Measurements from ENCODE around the gene CLEC4G. TPM values are rescaled to one million over a fixed set of nuclear protein-coding genes. Genes with fewer than 3 reads are reported as not detected.

CLEC4G gene
- polyA plus RNA-seq, 2 of the 4 experiments (the other 2 are of a cell fraction): not detected

DNA sequence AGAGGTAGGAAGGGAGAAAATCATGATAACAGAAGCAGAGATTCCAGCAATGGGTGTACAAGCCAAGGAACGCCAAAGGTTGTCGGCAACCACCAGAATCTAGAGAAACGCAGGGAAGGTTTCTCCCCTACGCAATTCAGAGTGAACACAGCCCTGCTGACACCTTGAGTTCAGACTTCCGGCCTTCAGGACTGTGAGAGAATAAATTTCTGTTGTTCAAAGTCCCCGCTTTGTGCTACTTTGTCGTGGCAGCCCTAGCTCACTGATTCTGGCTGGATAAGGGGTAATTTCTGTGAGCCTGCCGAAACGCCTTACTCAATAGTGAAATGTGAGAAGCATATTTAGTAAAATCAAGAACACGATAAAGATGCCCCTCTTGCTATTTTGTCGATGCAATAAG, 5.3 kb upstream of the CLEC4G start:
- CTCF ChIA-PET: no interaction called here
- WGBS (ENCODE audit: missing lambda C conversion rate): 27% methylated on average over 11 of the region's 11 CpGs
- ATAC-seq: no peak

DNA sequence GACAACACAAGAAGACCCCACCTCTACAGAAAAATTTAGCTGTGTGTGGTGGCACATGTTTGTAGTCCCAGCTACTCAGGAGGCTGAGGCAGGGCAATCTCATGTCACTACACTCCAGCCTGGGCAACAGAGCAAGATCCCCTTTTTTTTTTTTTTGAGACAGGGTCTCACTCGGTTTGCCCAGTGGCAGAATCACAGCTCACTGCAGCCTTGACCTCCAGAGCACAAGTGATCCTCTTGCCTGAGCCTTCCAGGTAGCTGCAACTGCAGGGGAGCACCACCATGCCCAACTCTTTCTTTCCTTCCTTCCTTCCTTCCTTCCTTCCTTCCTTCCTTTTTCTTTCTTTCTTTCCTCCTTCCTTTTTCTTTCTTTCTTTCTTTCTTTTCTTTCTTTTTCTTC, 4.2 kb upstream of the CLEC4G start:
- DNase-seq (ENCODE audit: low read depth in 1 of 2, low spot score in 1 of 2): no peak
- 0% methylated on average over 1 of the region's 1 CpG for WGBS (ENCODE audit: missing lambda C conversion rate)
- ChIA-PET CTCF (interaction anchor here (1.4 kb wide), 1 partner anchor 168 kb away, joined by 3 read pairs; no protein-coding TSS in a partner anchor), POLR2A (no interaction called here)
- no peak overlapping the region for H3K4me2 ChIP-seq
- no peak overlapping the region for H3K4me3 ChIP-seq
- TF ChIP-seq, protein P1, sequence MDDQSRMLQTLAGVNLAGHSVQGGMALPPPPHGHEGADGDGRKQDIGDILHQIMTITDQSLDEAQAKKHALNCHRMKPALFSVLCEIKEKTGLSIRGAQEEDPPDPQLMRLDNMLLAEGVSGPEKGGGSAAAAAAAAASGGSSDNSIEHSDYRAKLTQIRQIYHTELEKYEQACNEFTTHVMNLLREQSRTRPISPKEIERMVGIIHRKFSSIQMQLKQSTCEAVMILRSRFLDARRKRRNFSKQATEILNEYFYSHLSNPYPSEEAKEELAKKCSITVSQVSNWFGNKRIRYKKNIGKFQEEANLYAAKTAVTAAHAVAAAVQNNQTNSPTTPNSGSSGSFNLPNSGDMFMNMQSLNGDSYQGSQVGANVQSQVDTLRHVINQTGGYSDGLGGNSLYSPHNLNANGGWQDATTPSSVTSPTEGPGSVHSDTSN (IDR thresholded peaks at IDR 0.05): no peak
- TF ChIP-seq, protein P2, sequence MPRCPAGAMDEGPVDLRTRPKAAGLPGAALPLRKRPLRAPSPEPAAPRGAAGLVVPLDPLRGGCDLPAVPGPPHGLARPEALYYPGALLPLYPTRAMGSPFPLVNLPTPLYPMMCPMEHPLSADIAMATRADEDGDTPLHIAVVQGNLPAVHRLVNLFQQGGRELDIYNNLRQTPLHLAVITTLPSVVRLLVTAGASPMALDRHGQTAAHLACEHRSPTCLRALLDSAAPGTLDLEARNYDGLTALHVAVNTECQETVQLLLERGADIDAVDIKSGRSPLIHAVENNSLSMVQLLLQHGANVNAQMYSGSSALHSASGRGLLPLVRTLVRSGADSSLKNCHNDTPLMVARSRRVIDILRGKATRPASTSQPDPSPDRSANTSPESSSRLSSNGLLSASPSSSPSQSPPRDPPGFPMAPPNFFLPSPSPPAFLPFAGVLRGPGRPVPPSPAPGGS (IDR thresholded peaks at IDR 0.05): no peak
- no peak for TF ChIP-seq EP300 (IDR thresholded peaks at IDR 0.05)
- no peak for TF ChIP-seq ZC3H11A (IDR thresholded peaks at IDR 0.05)
- TF ChIP-seq POLR2AphosphoS2 (conservative IDR thresholded peaks at IDR 0.05; ENCODE audit: low read length): no peak
- no peak for TF ChIP-seq PHF8 (IDR thresholded peaks at IDR 0.05; ENCODE audit: borderline replicate concordance, low read depth)
- no peak for TF ChIP-seq HOXA7 (CRISPR knock-in tag; IDR thresholded peaks at IDR 0.05)
- TF ChIP-seq NFE2L2 (conservative IDR thresholded peaks at IDR 0.05; ENCODE audit: low read length): no peak
- TF ChIP-seq, protein P3, sequence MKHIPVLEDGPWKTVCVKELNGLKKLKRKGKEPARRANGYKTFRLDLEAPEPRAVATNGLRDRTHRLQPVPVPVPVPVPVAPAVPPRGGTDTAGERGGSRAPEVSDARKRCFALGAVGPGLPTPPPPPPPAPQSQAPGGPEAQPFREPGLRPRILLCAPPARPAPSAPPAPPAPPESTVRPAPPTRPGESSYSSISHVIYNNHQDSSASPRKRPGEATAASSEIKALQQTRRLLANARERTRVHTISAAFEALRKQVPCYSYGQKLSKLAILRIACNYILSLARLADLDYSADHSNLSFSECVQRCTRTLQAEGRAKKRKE (CRISPR knock-in tag; IDR thresholded peaks at IDR 0.05; ENCODE audit: low read depth): no peak
- TF ChIP-seq, protein P4, sequence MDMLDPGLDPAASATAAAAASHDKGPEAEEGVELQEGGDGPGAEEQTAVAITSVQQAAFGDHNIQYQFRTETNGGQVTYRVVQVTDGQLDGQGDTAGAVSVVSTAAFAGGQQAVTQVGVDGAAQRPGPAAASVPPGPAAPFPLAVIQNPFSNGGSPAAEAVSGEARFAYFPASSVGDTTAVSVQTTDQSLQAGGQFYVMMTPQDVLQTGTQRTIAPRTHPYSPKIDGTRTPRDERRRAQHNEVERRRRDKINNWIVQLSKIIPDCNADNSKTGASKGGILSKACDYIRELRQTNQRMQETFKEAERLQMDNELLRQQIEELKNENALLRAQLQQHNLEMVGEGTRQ (IDR thresholded peaks at IDR 0.05): no peak
- H3K27ac ChIP-seq: no peak overlapping the region
- no peaks in the 10 kb centered on the region for H3K9me3 ChIP-seq
- H3K4me1 ChIP-seq: no peaks in the 10 kb centered on the region
- no peak for ATAC-seq
- no peak for FAIRE-seq

More for the DNA sequence above, 5.3 kb upstream of the CLEC4G start:
- Histone ChIP-seq H3K4me2 (no peak overlapping the region), H3K9me3 (no peaks in the 10 kb centered on the region), H3K4me3 (no peak overlapping the region), H3K4me1 (no peaks in the 10 kb centered on the region), H3K27ac (no peak overlapping the region)
- FAIRE-seq (no peak), DNase-seq (ENCODE audit: low read depth in 1 of 2, low spot score in 1 of 2) (no peak)
- TF ChIP-seq ZNF302 (CRISPR knock-in tag; IDR thresholded peaks at IDR 0.05): no peak
- TF ChIP-seq SREBF2 (IDR thresholded peaks at IDR 0.05): no peak
- TF ChIP-seq, protein P5, sequence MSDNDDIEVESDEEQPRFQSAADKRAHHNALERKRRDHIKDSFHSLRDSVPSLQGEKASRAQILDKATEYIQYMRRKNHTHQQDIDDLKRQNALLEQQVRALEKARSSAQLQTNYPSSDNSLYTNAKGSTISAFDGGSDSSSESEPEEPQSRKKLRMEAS (IDR thresholded peaks at IDR 0.05): no peak
- no peak for TF ChIP-seq MYC (IDR thresholded peaks at IDR 0.05; ENCODE audit: borderline replicate concordance, low read length)
- TF ChIP-seq JUNB (IDR thresholded peaks at IDR 0.05): no peak
- TF ChIP-seq RAD21 (conservative IDR thresholded peaks at IDR 0.05 in 1 of 2, IDR thresholded peaks at IDR 0.05 in 1 of 2): no peak
- TF ChIP-seq HOXB5 (CRISPR knock-in tag; IDR thresholded peaks at IDR 0.05): no peak
- no peak for TF ChIP-seq ZSCAN20 (CRISPR knock-in tag; IDR thresholded peaks at IDR 0.05)
- no peak for TF ChIP-seq CBX2 (IDR thresholded peaks at IDR 0.05; ENCODE audit: borderline replicate concordance, low read depth)
- no peak for TF ChIP-seq HOXB13 (CRISPR knock-in tag; IDR thresholded peaks at IDR 0.05; ENCODE audit: low read depth)
- TF ChIP-seq ZFP36 (IDR thresholded peaks at IDR 0.05; ENCODE audit: borderline replicate concordance, partially characterized antibody): no peak
- no peak for TF ChIP-seq PHF8 (IDR thresholded peaks at IDR 0.05; ENCODE audit: borderline replicate concordance, low read depth)
- no peak for TF ChIP-seq TP53 (CRISPR knock-in tag; IDR thresholded peaks at IDR 0.05)
- no peak for TF ChIP-seq POLR2AphosphoS2 (conservative IDR thresholded peaks at IDR 0.05; ENCODE audit: low read length)
- TF ChIP-seq, protein P1 (IDR thresholded peaks at IDR 0.05): no peak
- no peak for TF ChIP-seq ZC3H11A (IDR thresholded peaks at IDR 0.05)
- TF ChIP-seq, protein P3 (CRISPR knock-in tag; IDR thresholded peaks at IDR 0.05; ENCODE audit: low read depth): no peak
- no peak for TF ChIP-seq RCOR1 (IDR thresholded peaks at IDR 0.05; ENCODE audit: low read depth, low read length)
- TF ChIP-seq RFX5 (IDR thresholded peaks at IDR 0.05): no peak
- no peak for TF ChIP-seq CHD2 (IDR thresholded peaks at IDR 0.05; ENCODE audit: low read length, partially characterized antibody)
- POLR2A ChIA-PET: no interaction called here
